Measurements from ENCODE around the gene MEGF6.
"Not testable (repeated sequence)": the region's sequence is repeated elsewhere in the genome, so short reads cannot be mapped to it uniquely, and the experiment has no call there.

The MEGF6 gene

DNA sequence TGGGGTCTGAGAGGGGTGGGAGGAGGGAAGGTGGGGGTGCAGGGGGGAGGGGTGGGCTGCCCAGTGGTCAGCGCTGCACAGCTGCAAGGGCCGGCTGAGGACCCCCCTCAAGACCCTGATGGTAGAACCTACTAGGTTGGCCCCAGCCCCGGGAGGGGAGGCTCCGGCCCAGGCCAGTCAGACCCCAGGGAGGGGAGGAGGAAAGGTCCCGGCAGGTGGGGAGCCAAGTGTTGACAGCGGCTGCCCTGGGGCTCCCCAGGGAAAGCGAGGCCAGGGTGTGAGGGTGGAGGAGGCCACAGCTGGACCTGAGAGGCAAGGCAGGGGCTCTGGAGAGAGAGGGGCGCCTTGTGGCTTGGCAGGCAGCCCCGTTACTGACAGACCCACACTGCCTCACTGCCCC, 31.1 kb downstream of the MEGF6 start:
- no peak overlapping the region for H3K4me3 ChIP-seq (replicated peaks; ENCODE audit: low read depth, low read length)
- TF ChIP-seq, protein P1, sequence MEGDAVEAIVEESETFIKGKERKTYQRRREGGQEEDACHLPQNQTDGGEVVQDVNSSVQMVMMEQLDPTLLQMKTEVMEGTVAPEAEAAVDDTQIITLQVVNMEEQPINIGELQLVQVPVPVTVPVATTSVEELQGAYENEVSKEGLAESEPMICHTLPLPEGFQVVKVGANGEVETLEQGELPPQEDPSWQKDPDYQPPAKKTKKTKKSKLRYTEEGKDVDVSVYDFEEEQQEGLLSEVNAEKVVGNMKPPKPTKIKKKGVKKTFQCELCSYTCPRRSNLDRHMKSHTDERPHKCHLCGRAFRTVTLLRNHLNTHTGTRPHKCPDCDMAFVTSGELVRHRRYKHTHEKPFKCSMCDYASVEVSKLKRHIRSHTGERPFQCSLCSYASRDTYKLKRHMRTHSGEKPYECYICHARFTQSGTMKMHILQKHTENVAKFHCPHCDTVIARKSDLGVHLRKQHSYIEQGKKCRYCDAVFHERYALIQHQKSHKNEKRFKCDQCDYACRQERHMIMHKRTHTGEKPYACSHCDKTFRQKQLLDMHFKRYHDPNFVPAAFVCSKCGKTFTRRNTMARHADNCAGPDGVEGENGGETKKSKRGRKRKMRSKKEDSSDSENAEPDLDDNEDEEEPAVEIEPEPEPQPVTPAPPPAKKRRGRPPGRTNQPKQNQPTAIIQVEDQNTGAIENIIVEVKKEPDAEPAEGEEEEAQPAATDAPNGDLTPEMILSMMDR (IDR thresholded peaks at IDR 0.05; ENCODE audit: low read depth, low read length, missing control alignments), result no peak
- DNase-seq (ENCODE audit: extremely low read depth, low read depth), result no peak

GRCh38 chr1:3579626-3580025, 31.7 kb downstream of the MEGF6 start:
- H3K4me3 ChIP-seq (replicated peaks; ENCODE audit: low read depth, low read length), result no peak overlapping the region
- TF ChIP-seq, protein P1 (IDR thresholded peaks at IDR 0.05; ENCODE audit: low read depth, low read length, missing control alignments), result no peak
- DNase-seq (ENCODE audit: extremely low read depth, low read depth), result no peak

- DNase-seq (ENCODE audit: extremely low read depth, low read depth), result no peak
- TF ChIP-seq, protein P1 (IDR thresholded peaks at IDR 0.05; ENCODE audit: low read depth, low read length, missing control alignments), result no peak
- H3K4me3 ChIP-seq (replicated peaks; ENCODE audit: low read depth, low read length), result no peak overlapping the region
Measured at GRCh38 chr1:3578906-3579305, 32.4 kb downstream of the MEGF6 start.

GRCh38 chr1:3578433-3578805, 32.9 kb downstream of the MEGF6 start:
- TF ChIP-seq, protein P1 (IDR thresholded peaks at IDR 0.05; ENCODE audit: low read depth, low read length, missing control alignments), result no peak
- H3K4me3 ChIP-seq (replicated peaks; ENCODE audit: low read depth, low read length), result no peak overlapping the region
- DNase-seq (ENCODE audit: extremely low read depth, low read depth), result no peak

DNA sequence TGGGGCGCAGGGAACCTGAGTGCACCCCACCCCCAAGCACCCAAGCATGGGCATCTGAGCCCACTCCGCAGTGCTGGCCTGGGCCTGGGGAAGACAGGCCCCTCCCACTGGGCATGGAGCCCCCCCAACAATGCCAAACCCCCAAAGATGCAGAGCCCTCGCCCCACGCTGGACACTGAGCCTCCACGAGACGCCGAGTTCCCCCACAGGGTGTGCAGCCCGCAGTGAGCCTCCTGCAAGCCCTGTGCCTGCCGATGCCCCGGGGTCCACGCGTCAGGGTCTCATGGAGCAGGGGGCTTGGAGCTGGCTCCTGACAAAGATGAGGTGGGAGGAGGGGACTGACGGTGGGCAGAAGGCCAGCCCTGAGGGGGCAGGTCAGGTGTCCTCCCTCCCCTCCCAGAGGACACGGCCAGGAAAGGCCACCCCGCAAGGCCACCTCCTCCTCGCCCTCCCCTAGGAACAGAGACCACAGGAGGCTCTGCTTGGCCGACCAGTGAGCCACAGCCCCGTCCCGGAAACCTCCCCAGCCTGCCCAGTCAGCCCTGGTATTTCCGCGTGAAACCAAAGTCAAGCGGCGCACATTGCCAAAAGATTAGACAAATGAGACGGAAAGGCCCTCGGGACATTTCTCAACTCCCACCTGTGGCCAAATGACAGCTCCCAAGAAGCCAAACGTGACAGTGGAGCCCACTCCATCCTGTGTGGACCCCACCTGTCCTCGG, 33.4 kb downstream of the MEGF6 start:
- H3K4me3 ChIP-seq (replicated peaks; ENCODE audit: low read depth, low read length), result no peak overlapping the region
- TF ChIP-seq, protein P1 (IDR thresholded peaks at IDR 0.05; ENCODE audit: low read depth, low read length, missing control alignments), result no peak
- no peak for DNase-seq (ENCODE audit: extremely low read depth, low read depth)

GRCh38 chr1:3577300-3577699, 34.0 kb downstream of the MEGF6 start:
- no peak overlapping the region for H3K4me3 ChIP-seq (replicated peaks; ENCODE audit: low read depth, low read length)
- no peak for DNase-seq (ENCODE audit: extremely low read depth, low read depth)
- TF ChIP-seq, protein P1 (IDR thresholded peaks at IDR 0.05; ENCODE audit: low read depth, low read length, missing control alignments), result no peak

GRCh38 chr1:3575993-3576392, 35.3 kb downstream of the MEGF6 start:
- no peak overlapping the region for H3K4me3 ChIP-seq (replicated peaks; ENCODE audit: low read depth, low read length)
- TF ChIP-seq, protein P1 (IDR thresholded peaks at IDR 0.05; ENCODE audit: low read depth, low read length, missing control alignments), result no peak
- no peak for DNase-seq (ENCODE audit: extremely low read depth, low read depth)

DNA sequence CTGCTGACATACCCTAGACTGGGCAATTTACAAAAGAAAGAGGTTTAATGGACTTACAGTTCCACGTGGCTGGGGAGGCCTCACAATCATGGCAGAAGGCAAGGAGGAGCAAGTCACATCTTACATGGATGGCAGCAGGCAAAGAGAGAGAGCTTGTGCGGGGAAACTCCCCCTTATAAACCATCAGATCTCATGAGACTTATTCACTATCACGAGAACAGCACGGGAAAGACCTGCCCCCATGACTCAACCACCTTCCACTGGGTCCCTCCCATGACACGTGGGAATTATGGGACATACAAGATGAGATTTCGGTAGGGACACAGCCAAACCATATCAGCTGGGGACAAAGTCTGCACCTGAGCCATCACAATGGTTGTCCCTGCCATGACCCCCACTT, 35.8 kb downstream of the MEGF6 start:
- DNase-seq (ENCODE audit: extremely low read depth, low read depth); H3K4me3 ChIP-seq (replicated peaks; ENCODE audit: low read depth, low read length): not testable (repeated sequence)

All from HFF-Myc (cell line).